Erythroblast (primary cell): ENCODE results near the gene TMOD1.

Experiments used
- GATA1 ChIP-seq: IDR thresholded peaks from 2 replicates; pipeline ENCODE4 v1.6.1; 2011; ENCODE audit warnings: low read depth, mild to moderate bottlenecking, control low read depth, low read length, moderate library complexity
- POLR2A ChIP-seq: IDR thresholded peaks from 2 replicates; pipeline ENCODE4 v1.6.1; 2011; ENCODE audit warnings: mild to moderate bottlenecking, low read length

DNA sequence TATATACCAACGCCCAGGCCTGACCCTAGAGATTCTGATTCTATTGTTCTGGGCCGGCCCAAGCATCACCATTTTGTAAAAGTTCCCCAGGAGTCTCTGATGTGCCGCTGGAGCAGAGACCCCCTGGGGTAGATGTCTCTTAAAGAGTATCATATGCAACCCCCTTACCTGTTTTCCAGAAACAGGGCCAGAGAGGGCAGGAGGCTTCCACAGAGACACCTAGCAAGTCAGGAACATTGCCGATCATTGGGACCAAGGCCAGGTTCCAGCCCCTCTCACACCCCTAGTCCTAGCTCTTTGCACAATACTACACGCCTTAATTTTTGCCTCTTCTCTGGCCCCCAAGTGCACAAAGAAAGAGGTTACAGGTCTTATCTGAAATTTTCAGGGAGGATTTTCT, 63.8 kb downstream of the TMOD1 start:
- TF ChIP-seq POLR2A (no peak), GATA1 (no peak)
